NCI-H2107 treated with DMSO at 0.1 percent for 48 hours (cell line): ENCODE data around the gene RNH1.

Experiments
- DNase-seq: peaks from one replicate; lab custom pipeline; 2025; ENCODE audit not compliant: unreplicated experiment; lab: John Stamatoyannopoulos, UW

Gene RNH1

DNA sequence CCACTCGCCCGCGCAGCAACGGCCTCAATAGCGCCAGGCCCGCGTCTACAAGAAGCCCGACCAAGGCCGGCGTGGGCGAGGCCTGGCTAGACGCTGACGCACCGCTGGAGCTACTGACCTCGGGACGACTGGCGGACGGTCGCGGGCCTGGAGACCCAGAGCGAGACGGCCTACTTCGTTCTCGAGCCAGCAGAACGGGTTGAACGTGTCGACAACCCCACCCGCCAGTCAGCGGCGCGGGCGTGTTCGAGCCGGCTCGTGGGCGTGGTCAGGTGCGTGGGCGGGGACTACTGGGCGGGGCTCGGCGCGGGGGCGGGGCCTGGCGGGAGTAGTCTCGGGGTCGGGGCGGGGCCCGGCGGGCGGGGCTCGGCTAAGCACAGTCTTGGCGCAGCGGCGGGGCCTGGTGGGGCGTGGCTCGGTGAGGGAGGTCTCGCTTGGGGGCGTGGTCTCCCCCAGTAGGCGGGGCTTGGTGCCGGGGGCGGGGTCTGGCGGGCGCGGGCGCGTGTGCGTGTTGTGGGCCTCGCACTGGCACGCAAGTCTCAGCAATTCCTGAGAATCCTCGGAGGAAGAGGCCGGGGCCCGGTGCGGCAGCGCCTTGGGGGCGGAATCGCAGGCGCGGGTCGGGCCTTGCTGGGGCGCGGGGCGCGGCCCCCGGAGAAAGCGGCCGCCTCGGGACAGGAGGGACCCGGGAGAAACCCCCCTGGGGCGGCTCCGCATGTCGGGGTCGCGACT is at the start of gene RNH1:
Gene RNH1, minus strand, starts transcription at position 248 of the 732 bp plus-strand sequence. CDS start 5,080 bp downstream, outside the sequence.
- DNase-seq: peak; percentile 56

DNA sequence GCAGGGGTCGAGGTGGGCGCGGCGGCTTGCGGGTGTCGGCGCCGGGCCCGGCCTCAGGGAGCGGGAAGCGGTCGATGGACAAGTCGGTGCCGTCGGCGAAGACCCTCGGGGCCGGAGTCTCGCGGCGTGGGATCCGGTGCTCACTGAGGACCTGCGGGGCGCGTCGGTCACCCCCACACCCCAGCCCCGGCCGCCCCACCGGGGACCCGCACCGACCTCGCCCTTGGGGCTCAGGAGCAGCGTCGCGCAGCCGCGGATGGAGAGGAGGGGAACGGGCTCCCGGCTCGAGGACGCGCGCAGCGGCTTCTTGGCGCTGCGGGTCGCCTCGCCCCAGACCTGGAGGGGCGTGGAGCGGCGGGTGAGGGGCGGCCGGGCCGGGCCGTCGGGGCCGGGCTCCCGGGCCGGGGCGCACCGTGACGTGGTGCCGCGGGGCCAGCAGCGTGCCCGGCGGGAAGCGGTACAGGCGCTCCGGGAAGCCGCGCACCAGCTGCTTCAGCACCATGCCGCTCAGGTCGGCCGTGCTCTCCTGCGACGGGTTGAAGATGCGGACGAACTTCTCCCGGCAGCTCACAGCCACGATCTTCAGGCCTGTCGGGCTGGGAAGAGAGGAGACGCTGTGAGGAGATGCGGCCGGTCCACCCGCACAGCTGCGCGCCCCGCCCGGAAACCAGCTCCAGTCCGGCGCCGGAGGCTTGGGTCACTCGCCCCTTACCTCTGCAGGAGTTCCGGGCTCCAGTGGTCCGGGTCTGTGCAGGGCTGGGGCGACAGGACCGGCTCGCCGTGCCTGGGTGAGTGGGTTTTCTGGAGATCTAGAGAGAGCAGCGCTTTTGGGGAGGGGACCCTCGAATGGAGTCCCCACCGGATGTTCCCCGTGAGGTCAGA is 49.0 kb upstream of the RNH1 start:
- no peak for DNase-seq

DNA sequence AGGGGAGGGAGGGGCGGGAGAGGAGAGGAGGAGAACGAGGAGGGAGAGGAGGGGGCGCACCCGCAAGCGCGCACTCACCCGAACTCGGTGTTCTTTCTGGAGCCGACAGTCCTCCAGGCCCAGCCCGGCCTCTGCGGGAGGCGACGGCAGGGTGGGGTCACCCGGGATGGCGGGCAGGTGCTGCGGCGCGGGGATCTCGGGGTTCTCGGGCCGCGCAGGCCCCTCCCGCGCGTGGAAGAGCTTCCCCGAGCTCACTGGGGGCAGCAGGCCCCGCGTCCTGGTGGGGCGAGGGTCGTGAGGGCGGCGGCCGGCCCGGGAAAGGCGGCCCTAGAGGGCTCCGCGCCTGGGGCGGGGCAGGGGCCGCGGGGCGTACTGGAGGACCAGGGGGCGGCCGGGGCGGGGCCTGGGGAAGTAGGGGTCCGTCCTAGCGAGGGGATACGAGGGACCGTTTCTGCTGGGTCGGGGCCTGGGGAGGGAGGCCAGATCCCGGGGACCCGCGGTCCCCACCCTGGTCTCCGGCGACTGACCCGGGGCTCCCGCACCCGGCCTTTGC is 48.3 kb upstream of the RNH1 start:
- no peak for DNase-seq

DNA sequence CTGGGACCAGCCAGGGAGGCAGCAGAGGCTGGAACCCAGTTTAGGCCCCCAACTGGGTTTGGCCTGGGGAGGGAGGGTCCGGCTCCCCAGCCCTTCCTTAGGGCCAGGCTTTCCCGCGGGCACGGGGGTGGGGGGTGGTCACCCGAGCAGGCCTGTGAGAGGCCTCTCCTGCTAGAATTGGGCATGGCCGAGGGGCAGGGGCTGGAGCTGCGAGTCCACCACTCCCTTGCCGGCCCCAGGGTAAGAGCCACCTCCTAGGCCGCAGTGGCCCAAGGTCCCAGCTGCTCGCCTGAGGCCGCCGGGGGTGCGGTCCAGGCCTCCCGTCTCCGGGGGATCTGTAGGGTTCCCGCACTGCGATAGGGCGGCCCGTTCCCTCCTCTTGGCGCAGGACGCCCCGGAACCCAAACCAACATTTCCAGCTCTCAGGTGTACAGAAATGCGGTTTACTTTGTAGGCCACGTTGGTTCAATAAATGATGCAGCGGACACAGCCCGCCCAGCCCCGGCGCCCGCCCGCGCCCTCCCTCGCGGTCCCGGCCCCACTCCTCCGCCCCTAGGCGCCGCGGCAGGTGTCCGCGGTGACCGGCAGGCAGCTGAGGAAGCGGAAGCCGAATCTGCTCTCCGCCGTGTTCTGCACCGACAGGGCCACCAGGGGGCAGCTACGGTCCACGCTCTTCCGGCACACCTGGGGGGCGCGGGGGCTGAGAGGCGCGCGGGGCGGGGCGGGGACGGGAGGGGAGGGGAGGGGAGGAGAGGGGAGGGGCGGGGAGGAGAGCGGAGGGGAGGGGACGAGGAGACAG is 47.6 kb upstream of the RNH1 start:
- peak; percentile 55 for DNase-seq

DNA sequence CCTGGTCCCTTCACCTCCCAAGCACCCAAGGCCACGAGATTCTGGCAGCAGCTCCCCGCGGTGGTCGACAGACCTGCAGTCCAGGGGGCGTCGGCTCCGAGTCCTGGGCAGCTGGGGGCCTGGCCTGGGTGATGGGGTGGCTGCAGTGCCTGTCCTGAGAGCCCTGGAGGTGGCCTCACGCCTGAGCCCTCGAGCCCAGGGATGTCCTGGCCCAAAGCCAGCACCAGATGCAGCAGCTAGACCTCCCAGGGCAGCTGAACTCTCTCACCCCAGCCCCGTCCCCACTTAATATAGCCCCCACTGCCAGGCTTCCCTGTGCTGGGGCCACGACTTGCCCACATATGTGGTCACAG is 46.9 kb upstream of the RNH1 start:
- DNase-seq: no peak

DNA sequence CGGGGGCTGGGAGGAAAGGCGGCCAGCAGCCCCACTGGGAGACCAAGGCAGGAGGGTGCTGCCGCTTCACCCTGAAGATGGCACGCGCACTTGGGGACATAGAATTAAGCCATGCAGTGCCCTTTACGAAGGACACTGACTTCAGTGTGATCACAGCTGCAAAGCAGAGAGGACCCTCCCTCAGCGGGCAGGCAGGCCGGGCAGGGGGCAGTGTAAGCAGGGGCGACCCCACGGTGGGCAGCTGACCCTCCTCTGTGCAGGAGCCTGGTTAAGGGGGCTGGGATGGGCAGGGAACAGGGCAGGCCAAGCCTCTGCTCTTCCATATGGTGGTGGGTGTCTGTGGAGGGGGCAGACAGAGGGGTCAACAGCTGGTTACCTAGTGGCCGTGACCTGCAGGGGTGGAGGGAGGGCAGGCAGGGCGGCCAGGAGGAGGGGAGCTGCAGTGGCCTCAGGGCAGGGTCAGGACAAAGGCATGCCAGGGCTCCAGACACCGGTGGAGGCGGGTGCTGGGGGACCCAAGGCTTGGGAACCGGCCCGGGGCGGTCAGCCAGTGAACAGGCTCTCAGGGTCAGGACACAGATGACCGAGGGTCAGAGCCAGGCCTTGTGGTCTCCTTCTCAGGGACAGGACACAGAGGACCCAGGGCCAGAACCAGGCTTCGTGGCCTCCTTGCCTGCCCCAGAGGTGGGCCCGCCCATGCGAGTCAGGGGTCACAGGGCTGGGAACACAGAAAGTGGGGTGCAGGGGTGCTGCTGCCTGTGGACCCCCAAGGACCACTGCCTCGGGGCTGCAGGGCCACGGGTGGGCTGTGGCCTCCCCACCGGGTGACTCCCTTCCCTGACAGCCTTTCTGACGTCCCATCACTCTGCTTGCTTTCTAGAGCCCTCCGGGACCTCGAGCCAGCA is 46.3 kb upstream of the RNH1 start:
- DNase-seq: no peak

DNA sequence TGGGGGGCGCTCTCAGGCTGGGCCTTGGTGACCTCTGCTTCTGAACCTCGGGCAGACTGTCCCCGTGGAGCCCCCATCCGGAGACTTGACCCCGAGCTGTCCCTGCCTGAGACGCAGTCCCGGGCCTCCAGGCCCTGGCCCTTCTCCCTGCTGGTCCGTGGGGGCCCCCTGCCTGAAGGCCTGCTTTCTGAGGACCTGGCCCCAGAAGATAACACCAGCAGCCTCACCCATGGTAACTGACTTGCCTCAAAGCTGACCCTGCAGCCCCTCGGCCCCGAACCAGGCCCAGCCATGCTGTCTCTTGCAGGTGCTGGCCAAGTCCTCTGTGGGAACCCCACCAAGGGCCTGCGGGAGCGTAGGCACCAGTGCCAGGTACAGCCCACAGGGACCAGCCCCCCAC is 44.6 kb upstream of the RNH1 start:
- DNase-seq: no peak

DNA sequence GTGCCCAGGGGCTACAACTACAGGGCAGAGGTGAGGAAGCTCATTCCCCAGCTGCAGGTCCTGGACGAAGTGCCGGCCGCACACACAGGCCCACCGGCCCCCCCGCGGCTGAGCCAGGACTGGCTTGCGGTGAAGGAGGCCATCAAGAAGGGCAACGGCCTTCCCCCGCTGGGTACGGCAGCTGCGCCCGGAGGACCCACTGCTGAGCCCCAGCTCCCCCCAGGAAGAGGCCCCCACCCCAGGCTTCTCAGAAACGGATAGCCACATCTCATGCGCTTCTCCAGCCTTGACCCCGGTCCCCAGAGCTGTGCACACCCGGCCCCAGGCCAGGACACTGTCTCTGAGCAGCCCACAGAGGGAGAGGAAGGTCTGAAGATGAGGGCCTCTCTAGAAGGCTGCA is 44.1 kb upstream of the RNH1 start:
- no peak for DNase-seq

DNA sequence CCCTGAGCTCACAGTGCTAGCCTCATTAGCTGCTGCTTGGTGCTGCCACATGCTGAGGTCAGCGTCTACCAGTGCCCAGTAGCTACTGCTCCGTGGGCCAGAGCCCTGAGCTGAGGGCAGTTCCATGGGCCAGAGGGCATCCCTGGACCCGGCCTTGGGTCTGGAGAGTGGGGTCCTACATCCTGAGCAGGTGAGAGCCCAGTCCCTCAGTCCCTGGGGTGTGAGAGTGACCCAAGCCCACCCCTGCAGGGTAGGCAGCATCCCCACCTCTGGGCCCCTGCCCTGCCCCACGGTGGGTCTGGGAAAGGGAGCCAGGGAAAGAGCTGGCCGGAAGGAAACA is 43.7 kb upstream of the RNH1 start:
- no peak for DNase-seq

DNA sequence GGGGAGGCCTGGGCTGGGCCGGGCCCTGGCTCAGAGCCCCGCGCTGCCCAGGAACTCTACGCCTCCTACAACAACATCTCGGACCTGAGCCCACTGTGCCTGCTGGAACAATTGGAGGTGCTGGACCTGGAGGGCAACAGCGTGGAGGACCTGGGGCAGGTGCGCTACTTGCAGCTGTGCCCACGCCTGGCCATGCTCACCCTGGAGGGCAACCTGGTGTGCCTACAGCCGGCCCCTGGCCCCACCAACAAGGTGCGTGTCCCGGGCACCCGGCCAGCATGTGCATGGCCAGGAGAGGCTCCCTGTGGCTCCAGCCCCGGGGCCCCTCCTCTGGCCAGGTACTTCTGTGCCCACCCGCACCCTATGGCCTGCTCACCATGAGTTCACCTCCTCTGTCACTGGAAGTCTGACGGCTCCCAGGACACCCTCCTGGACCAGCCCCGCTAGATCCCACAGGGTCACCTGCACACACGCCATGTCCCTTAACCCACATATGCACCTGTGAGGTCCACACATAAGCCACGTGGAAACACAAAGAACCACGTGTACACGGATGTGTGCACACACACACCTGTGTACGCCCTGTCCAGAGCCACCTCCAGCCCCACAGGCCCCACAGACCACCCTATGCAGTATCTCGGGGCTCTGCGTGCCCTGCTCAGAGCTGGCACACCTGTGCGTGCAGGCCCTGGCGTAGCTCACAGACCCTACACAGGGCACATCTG is 43.1 kb upstream of the RNH1 start:
- no peak for DNase-seq

DNA sequence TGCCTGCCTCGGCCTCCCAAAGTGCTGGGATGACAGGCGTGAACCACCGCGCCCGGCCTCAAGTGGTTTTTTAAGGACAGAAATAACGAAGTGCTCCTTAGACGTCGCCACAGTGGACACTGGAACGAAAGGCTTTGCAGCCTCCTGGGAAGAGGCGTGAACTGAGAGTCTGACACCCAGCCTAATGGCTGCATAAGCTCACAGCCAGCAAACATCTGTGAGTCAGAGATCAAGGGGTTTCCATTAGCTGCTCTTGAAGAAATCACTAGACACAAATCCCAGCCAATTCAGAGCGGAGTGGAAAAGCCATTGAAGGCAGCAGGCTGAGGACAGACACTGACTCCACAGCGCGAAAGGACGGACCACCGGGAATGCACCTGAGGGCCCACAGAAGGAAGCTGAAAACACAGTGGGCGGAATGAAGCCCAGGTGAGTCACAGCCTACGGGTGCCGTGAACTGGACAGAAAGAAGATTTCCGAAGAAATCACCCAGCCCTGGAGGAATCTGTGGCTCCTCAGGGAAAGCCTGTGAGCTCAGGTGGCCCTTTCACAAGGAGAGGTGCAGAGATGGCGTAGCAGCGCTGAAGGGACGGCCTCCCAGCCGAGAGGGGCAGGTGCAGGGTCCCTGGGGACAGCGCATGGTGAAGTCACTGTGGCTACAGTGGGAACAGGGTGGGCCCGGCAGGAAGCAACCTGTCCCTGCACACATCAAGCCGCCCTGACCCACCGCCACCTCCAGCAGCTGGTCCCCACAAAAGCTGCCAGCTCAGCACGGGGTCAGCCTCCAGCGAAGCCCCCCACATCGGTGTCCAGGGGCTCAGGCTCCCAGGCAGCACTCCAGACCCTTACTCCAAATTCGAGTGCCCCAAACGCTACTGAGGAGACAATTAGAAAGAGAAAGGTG is 41.9 kb upstream of the RNH1 start:
- peak; percentile 69 for DNase-seq

DNA sequence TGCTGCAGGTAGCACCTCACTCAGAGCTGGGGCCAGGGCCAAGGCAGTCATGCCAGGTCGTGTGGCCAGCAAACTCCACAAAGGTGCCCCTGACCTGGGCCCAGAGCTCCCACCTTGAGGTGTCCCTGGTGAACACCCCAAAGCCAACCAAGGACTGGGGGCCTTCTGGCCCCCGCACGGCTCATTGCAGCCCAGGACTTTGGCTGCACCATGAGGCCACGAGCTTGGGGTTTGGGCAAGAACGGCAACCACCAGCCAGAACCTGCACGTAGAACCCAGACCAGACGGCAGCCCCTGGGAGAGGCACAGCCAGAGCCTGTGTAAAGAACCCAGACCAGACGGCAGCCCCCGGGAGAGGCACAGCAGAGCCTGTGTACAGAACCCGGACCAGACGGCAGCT is 38.1 kb upstream of the RNH1 start:
- DNase-seq: no peak

DNA sequence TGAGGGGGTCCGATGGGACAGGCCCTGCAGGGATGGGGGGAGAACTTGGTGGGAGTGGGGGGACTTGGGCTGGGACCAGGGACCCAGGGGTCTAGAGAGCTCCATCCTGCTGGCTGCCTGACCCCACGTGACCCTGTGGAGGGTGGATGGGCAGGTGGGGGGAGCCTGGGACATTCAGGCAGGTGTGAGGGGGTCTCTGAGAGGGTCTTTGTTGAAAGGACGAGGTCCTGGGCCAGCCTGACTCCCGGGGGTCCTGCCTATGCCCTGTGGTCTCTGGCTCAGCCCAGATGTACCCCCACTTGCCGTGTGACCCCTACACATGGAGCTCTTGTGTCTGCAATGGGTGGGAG is 37.8 kb upstream of the RNH1 start:
- DNase-seq: no peak

DNA sequence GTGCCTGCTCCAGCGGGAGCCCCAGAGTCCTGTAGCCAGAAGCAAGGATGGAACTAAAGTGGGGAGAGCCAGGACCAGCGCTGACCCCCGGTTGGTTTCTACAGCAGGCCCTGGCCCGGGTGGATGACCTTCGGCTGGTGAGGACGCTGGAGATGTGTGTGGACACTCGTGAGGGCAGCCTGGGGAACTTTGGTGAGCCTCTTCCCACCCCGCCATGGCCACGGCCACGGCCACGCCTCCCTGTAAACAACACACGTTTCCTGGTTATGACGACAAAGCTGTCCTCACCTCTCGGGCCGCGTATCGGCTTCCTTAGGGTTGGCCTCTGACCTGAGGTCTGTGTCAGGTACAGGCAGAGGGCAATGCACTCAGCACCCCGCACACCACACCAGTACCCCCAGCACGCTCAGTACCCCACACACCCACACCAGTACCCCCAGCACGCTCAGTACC is 34.4 kb upstream of the RNH1 start:
- no peak for DNase-seq

DNA sequence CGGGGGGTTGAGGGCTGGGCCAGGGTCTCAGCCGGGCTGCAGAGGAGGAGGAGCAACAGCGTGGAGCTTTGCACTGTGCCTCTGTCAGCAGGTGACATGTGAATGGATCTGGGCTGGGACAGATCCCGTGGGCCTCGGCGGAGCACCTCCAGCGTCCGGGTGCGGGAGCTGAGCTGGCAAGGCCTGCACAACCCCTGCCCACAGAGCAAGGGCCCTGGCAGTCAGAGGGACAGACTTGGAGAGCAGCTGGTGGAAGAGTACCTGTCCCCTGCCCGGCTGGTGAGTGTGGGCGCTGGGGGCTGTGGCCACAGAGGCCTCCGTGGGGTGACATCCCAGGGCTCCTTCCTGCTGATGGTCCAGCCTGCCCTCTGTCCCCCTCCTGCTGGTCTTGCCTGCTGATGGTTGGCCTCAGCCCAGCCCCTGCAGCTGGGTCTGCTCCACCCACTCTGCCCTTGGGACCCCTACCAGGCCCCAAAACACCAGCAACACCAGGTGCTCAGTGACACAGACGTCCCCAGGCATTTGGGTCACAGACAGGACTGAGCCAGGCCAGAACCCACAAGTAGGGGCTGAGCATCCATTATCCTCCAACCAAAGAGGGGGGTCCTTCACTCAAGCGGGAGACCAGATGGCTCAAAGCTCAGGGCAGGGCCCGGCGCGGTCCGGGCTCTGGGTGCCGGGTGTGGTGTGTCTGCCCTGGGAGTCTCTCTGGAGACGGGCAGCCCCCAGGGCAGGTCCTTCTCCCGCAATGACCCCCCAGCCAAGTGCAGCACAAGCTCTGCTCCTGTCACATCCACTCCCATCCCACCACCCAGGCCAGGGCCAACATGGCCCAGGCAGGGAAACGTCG is 33.8 kb upstream of the RNH1 start:
- DNase-seq: no peak

DNA sequence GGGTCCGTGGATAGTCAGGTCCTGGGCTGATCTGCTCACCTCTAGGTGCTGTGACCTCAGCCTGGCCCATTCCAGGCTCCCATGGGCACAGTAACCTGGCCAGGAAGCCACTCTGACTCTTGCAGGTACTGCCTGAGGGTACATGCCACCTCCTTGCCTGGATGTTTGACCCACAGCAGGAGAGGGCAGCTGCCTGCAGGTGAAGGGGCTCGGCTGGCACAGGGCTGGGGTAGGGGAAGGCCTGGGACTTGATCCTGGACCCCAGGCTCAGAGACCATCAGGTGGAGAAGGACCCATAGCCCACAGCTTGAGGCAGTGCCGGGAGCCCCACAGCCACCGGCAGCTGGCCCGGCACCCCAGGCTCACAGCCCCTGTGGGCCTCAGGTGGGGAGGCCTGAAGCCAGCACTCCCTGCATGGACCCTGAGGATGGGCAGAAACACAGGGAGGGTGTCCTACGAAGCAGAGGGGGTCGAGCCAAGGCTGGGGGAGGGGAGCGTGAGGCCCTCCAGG is 33.0 kb upstream of the RNH1 start:
- DNase-seq: no peak

DNA sequence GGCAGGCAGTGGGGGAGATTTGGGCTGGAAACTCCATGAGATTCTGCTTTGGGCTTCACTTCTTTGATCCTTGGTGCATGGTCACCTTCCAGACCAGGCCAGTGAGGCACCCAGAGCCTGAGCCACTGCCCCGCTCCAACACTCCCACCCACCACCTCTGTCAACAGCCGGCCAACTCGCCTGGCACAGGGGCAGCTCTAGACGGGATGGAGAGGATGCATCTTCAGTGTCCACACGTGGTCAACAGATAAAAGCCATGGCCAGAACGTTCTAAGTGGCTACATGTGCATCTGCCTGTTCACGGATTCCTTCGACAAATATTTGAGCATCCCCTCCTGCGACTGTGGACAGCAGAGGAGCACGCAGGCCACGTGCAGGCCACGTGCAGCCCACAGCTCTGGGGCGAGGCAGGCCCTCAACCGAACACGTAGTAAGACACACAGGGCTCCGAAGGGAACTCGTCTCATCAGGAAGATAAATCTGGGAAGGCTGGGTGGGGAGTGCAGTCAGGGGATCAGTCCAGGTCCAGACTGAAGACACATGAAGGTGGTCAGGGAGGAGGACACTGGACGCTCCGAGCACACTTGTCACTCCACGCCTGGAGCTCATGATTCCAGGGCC is 31.5 kb upstream of the RNH1 start:
- DNase-seq: no peak
